Measurements from ENCODE around the gene LHFPL3. TPM values are rescaled to one million over a fixed set of nuclear protein-coding genes. Genes with fewer than 3 reads are reported as not detected.

Gene LHFPL3
- total and polyA plus RNA-seq, 9 of the 15 experiments (the other 6 are each of a cell fraction or from before 2014, with no cell fraction given): 0.21 to 0.52 TPM; not detected in 7

DNA sequence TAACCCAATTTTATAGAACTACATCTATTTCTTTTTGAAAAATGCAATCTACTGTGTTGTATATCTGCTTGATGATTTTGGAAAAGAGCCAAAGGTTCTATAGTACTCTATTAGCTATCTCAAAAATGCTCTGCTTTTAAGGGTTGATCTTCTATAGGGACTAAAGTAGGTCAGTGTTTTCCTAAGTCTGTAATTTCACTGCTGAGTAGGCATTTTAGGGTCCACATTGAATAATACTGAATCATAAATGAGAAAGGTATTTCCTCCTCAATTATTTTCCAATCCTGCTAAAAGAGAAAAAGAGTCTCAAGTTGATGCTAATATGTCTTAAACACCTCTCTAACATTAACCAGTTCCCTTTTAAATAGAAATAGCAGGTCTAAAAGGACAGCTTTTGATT is 244.2 kb downstream of the LHFPL3 start (continued):
- TF ChIP-seq, protein P1, sequence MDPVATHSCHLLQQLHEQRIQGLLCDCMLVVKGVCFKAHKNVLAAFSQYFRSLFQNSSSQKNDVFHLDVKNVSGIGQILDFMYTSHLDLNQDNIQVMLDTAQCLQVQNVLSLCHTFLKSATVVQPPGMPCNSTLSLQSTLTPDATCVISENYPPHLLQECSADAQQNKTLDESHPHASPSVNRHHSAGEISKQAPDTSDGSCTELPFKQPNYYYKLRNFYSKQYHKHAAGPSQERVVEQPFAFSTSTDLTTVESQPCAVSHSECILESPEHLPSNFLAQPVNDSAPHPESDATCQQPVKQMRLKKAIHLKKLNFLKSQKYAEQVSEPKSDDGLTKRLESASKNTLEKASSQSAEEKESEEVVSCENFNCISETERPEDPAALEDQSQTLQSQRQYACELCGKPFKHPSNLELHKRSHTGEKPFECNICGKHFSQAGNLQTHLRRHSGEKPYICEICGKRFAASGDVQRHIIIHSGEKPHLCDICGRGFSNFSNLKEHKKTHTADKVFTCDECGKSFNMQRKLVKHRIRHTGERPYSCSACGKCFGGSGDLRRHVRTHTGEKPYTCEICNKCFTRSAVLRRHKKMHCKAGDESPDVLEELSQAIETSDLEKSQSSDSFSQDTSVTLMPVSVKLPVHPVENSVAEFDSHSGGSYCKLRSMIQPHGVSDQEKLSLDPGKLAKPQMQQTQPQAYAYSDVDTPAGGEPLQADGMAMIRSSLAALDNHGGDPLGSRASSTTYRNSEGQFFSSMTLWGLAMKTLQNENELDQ (CRISPR knock-in tag; IDR thresholded peaks at IDR 0.05; ENCODE audit: borderline replicate concordance): no peak
- TF ChIP-seq ZNF696 (CRISPR knock-in tag; conservative IDR thresholded peaks at IDR 0.05) (no peak), GABPB1 (CRISPR knock-in tag; IDR thresholded peaks at IDR 0.05) (no peak), BCLAF1 (IDR thresholded peaks at IDR 0.05; ENCODE audit: borderline replicate concordance in 1 of 2, control insufficient read depth in 1 of 2, low read depth in 2 of 2, low read length in 1 of 2) (no peak)

DNA sequence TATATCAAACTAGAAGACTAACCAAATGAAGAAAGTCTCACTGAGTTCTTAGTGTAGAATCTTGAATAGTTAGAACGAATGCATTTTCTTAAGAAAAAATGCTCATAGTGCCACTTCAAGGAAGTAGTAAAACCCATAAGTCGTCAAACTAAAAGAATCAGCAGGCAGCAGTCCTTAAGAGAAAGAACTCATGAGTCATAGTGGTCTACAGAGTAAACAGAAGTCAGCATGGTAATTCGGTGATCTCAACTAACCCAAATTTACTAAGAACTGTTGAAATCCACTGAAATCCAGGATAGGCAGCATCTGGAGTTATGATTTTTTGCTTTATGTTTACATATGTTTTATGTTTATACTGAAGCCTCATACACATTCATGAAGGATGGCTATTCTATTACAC is 256.2 kb downstream of the LHFPL3 start:
- CTCF ChIA-PET (ENCODE audit: low intra/inter-chr PET ratio): no interaction called here
- in situ Hi-C loops (cut with MboI): no loop called here
- Histone ChIP-seq H3K9me3 (replicated peaks; ENCODE audit: control insufficient read depth, insufficient read depth, low read depth, low read length) (no peaks in the 10 kb centered on the region), H4K20me1 (replicated peaks; ENCODE audit: control insufficient read depth, insufficient read depth, low read length) (no peaks in the 10 kb centered on the region), H3K9me1 (ENCODE audit: control insufficient read depth, insufficient read depth, low read length) (no peaks in the 10 kb centered on the region), H3K4me2 (ENCODE audit: insufficient read depth, low read length) (no peak overlapping the region), H3K27ac (ENCODE audit: extremely low read depth, low read depth, low read length) (no peak overlapping the region; the same call in 2 of the 3 replicates), H3K79me2 (ENCODE audit: control insufficient read depth, insufficient read depth, low read length) (no peaks in the 10 kb centered on the region), H3K9ac (ENCODE audit: insufficient read depth in 1 of 2, low read depth in 2 of 2, low read length in 2 of 2) (no peak overlapping the region), H2AFZ (ENCODE audit: low read depth, low read length) (no peak overlapping the region), H3K4me3 (no peak overlapping the region), H3K36me3 (ENCODE audit: control insufficient read depth, insufficient read depth, low read length) (no peaks in the 10 kb centered on the region), H3K27me3 (ENCODE audit: control insufficient read depth in 2 of 2, insufficient read depth in 2 of 2, low read length in 2 of 2) (no peaks in the 10 kb centered on the region), H3K4me1 (replicated peaks in 1 of 2; ENCODE audit: control insufficient read depth in 2 of 2, insufficient read depth in 2 of 2, low read length in 2 of 2) (no peaks in the 10 kb centered on the region)
- no peak for FAIRE-seq
- no TSS peak for BruUV-seq (replicated peaks)
- no peak for DNase-seq (ENCODE audit: extremely low read depth in 1 of 4, low spot score in 3 of 4)
- 3% methylated on average over 3 of the region's 3 CpGs for WGBS (ENCODE audit: insufficient coverage, low coverage, missing lambda C conversion rate)
- POLR2A ChIA-PET: no interaction called here
- intact Hi-C loops (cut with micrococcal nuclease): no loop called here
- ATAC-seq: no peak
- TF ChIP-seq, protein P2, sequence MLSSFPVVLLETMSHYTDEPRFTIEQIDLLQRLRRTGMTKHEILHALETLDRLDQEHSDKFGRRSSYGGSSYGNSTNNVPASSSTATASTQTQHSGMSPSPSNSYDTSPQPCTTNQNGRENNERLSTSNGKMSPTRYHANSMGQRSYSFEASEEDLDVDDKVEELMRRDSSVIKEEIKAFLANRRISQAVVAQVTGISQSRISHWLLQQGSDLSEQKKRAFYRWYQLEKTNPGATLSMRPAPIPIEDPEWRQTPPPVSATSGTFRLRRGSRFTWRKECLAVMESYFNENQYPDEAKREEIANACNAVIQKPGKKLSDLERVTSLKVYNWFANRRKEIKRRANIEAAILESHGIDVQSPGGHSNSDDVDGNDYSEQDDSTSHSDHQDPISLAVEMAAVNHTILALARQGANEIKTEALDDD (IDR thresholded peaks at IDR 0.05): peak; percentile 79
- TF ChIP-seq NFE2 (IDR thresholded peaks at IDR 0.05; ENCODE audit: low read depth) (peak; percentile 37; the same call in 1 of the 2 replicates), SP2 (IDR thresholded peaks at IDR 0.05; ENCODE audit: extremely low read depth, low read depth, low read length, poor library complexity, severe bottlenecking) (no peak), POLR2AphosphoS2 (IDR thresholded peaks at IDR 0.05; ENCODE audit: low read length) (no peak), SLC30A9 (CRISPR knock-in tag; IDR thresholded peaks at IDR 0.05) (no peak), MTF1 (CRISPR knock-in tag; IDR thresholded peaks at IDR 0.05; ENCODE audit: borderline replicate concordance) (no peak), ZNF134 (CRISPR knock-in tag; conservative IDR thresholded peaks at IDR 0.05) (no peak), FOXA3 (CRISPR knock-in tag; conservative IDR thresholded peaks at IDR 0.05 in 1 of 2, IDR thresholded peaks at IDR 0.05 in 1 of 2) (peak in 1 of 2 experiments; percentile 81; a peak in 2 of 4 replicates), SMARCE1 (IDR thresholded peaks at IDR 0.05) (peak; percentile 41; the same call in 1 of the 2 replicates), JUN (IDR thresholded peaks at IDR 0.05; ENCODE audit: borderline replicate concordance, low read depth, low read length) (0 out of 2 replicates have a peak, but pooled peaks have one; percentile 42), JUN (CRISPR knock-in tag; IDR thresholded peaks at IDR 0.05; ENCODE audit: borderline replicate concordance) (no peak)

Data from K562 (cell line).